Body of pancreas (tissue), 4 donors: ENCODE data around the gene LDHD.

ENCODE experiments used
- POLR2A ChIP-seq, 3 donors: fragments of 450-650 bp; IDR thresholded peaks; one replicate each; pipeline ENCODE4 v1.6.1; 2016; ENCODE audit warnings: antibody characterized with exemption in 3 of 3, mild to moderate bottlenecking in 2 of 3
- TF ChIP-seq, protein P1 (sequence below), 7 experiments: fragments of 450-650 bp in 4 of 7; fragments of 200-600 bp in 3 of 7; sonication (generic) in 3 of 7; IDR thresholded peaks; one replicate each; pipeline ENCODE4 v1.5.1; 2016 to 2019; ENCODE audit warnings: antibody characterized with exemption in 7 of 7

DNA sequence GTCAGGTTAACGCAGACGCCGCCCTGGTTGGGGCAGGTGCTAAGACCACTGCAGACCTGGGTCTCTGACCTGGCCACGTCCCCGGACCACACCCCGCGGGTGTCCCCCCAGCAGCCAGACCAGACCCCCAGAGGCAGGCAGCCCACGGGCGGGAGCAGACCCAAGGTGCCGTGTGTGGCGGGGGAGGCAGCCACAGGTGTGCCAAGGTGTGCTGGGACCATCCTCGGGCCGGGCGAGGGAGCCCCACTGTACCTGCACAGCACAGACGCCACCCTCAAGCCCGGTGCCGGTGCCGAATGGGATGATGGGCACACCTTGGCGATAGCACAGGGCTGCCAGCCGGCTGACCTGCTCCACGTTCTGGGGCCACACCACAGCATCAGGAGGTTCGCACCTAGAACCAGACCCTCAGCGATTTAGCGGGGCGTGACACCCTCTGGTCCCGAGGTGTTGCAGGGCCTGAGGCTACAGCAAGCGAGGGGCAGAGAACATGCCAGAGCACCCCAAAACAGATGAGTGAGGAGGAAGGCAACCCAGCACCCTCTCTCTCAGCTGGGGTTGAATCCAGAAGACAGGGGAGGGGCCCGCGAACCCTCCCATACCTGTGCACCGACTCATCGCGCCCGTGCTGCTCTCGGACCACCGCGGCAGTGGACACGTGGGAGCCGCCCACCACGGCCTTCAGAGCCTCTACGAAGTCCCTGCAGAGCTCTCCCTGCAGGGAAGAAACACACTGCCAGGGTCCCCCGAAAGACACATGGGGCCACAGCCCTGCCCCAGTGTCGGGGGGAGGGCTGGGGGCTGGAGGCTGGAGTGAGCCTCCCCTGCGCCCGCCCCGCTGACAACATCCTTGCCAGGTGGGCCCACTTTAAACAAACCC lies 1.4 kb downstream of the LDHD start:
- TF ChIP-seq, protein P1, sequence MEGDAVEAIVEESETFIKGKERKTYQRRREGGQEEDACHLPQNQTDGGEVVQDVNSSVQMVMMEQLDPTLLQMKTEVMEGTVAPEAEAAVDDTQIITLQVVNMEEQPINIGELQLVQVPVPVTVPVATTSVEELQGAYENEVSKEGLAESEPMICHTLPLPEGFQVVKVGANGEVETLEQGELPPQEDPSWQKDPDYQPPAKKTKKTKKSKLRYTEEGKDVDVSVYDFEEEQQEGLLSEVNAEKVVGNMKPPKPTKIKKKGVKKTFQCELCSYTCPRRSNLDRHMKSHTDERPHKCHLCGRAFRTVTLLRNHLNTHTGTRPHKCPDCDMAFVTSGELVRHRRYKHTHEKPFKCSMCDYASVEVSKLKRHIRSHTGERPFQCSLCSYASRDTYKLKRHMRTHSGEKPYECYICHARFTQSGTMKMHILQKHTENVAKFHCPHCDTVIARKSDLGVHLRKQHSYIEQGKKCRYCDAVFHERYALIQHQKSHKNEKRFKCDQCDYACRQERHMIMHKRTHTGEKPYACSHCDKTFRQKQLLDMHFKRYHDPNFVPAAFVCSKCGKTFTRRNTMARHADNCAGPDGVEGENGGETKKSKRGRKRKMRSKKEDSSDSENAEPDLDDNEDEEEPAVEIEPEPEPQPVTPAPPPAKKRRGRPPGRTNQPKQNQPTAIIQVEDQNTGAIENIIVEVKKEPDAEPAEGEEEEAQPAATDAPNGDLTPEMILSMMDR (IDR thresholded peaks at IDR 0.05): no peak
- TF ChIP-seq POLR2A (IDR thresholded peaks at IDR 0.05): no peak
